ENCODE measurements around the gene GYPE.
"Not testable (repeated sequence)": the region's sequence is repeated elsewhere in the genome, so short reads cannot be mapped to it uniquely, and the experiment has no call there.

Gene GYPE

GRCh38 chr4:143905440-143905839 lies at the start of gene GYPE:
Gene GYPE, minus strand, starts transcription at chr4:143905559. Its CDS starts 52 bp downstream, at chr4:143905507.
- not testable (repeated sequence) for ATAC-seq

GRCh38 chr4:143951458-143951972 lies 46.2 kb upstream of the GYPE start:
- ATAC-seq: not testable (repeated sequence)

- ATAC-seq: not testable (repeated sequence)
Measured at GRCh38 chr4:143950967-143951366, 45.6 kb upstream of the GYPE start.

GRCh38 chr4:143950185-143950584 lies 44.8 kb upstream of the GYPE start:
- not testable (repeated sequence) for ATAC-seq

GRCh38 chr4:143947493-143947892 lies 42.1 kb upstream of the GYPE start:
- not testable (repeated sequence) for ATAC-seq

GRCh38 chr4:143940708-143941107 lies 35.3 kb upstream of the GYPE start:
- ATAC-seq: not testable (repeated sequence)

GRCh38 chr4:143939528-143939927 lies 34.2 kb upstream of the GYPE start:
- ATAC-seq: no peak
- TF ChIP-seq RARB (CRISPR knock-in tag; IDR thresholded peaks at IDR 0.05): no peak
- TF ChIP-seq CSDC2 (CRISPR knock-in tag; IDR thresholded peaks at IDR 0.05): no peak
- no peak for TF ChIP-seq CREB5 (CRISPR knock-in tag; IDR thresholded peaks at IDR 0.05; ENCODE audit: low read depth)
- no peak for TF ChIP-seq TCF4 (CRISPR knock-in tag; IDR thresholded peaks at IDR 0.05; ENCODE audit: borderline replicate concordance)
- no peak for TF ChIP-seq ZNF70 (CRISPR knock-in tag; IDR thresholded peaks at IDR 0.05)
- no peak for TF ChIP-seq CSRNP3 (CRISPR knock-in tag; IDR thresholded peaks at IDR 0.05)
- TF ChIP-seq ZNF8 (CRISPR knock-in tag; IDR thresholded peaks at IDR 0.05): no peak
- TF ChIP-seq SNAI2 (CRISPR knock-in tag; IDR thresholded peaks at IDR 0.05): no peak
- TF ChIP-seq OSR1 (CRISPR knock-in tag; IDR thresholded peaks at IDR 0.05): no peak
- no peak for TF ChIP-seq ZNF565 (CRISPR knock-in tag; conservative IDR thresholded peaks at IDR 0.05; ENCODE audit: low read depth)
- no peak for TF ChIP-seq ARNTL (CRISPR knock-in tag; IDR thresholded peaks at IDR 0.05; ENCODE audit: borderline replicate concordance, low read depth)
- no peak for TF ChIP-seq TOX (CRISPR knock-in tag; IDR thresholded peaks at IDR 0.05; ENCODE audit: borderline replicate concordance)

- not testable (repeated sequence) for ATAC-seq
Measured at GRCh38 chr4:143938890-143939289, 33.5 kb upstream of the GYPE start.

GRCh38 chr4:143921181-143921580 lies 15.8 kb upstream of the GYPE start:
- no peak for ATAC-seq
- TF ChIP-seq TOX (CRISPR knock-in tag; IDR thresholded peaks at IDR 0.05; ENCODE audit: borderline replicate concordance) (no peak), ZC3H10 (CRISPR knock-in tag; IDR thresholded peaks at IDR 0.05) (no peak), BACH2 (CRISPR knock-in tag; IDR thresholded peaks at IDR 0.05; ENCODE audit: borderline replicate concordance) (no peak), PATZ1 (CRISPR knock-in tag; IDR thresholded peaks at IDR 0.05; ENCODE audit: borderline replicate concordance) (no peak), ZFP30 (CRISPR knock-in tag; IDR thresholded peaks at IDR 0.05) (no peak), RARB (CRISPR knock-in tag; IDR thresholded peaks at IDR 0.05) (no peak), TSHZ2 (CRISPR knock-in tag; IDR thresholded peaks at IDR 0.05) (no peak), GLIS3 (CRISPR knock-in tag; IDR thresholded peaks at IDR 0.05) (no peak), CSDC2 (CRISPR knock-in tag; IDR thresholded peaks at IDR 0.05) (no peak), OSR1 (CRISPR knock-in tag; IDR thresholded peaks at IDR 0.05) (no peak)

- not testable (repeated sequence) for ATAC-seq
Measured at GRCh38 chr4:143916485-143916884, 11.1 kb upstream of the GYPE start.

- peak; percentile 45; the same call in 2 of the 3 replicates for ATAC-seq
Measured at GRCh38 chr4:143912478-143912877, 7.1 kb upstream of the GYPE start.

Data from SK-N-SH treated with all-trans-retinoic acid at 6 μM for 48 hours (cell line).